GM19035 (cell line): ENCODE measurements around the gene RREB1.

ENCODE experiments used
- ATAC-seq: cut with Tn5 transposase; IDR thresholded peaks from one replicate; pipeline ENCODE4 v1.9.1; 2021; ENCODE audit not compliant: unreplicated experiment

Gene RREB1

DNA sequence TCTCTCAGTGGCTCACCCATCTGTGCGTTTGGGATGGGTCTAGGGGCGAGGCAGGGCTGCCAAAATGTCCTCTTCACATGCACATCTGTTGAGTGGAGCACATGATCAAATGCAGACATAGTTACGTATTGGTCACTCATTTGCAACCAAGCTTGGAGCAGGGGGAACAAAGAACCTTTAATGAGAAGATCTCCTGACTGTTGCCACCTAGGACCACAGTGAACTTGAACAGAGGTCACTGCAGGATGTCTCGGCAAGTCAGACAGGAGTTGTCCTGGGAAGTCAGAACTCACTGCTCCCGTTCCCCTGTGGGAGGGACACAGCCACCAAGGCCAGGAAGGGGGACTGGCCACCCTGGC lies 131.8 kb downstream of the RREB1 start:
- ATAC-seq: no peak

DNA sequence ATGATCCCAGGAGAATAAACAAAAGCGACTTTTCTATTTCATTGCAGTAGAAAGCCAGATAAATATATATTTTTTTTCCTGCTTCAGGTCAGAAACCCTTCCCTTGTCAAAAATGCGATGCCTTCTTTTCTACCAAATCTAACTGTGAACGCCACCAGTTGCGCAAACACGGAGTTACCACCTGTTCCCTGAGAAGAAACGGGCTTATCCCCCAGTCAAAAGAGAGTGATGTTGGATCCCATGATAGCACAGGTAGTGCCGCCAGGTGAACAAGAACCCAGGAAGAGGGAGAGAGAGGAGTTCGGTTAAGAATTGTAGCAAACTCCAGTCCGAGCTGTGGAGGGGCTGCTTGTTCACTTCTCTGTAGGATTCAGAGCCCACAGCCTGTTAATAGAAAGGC lies 132.6 kb downstream of the RREB1 start:
- ATAC-seq: no peak

DNA sequence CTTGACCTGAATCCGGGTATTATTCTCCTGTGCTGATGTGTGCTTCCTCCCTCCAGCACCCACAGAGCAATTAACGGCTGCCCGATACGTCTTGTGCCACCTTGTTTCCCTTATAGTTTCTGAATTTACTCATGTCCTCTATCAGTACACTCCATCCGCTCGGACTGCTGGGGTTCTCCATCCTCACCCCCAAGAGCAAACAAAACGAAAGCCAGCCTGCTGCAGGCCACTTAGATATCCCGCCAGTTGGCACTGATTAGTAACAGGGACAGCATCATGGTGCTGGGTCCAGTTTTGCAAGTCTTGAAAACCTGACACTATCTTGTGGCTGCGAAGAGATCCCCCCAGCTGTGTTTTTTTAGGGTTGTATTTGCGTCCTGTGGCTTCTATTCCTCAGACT lies 133.4 kb downstream of the RREB1 start:
- ATAC-seq: no peak

DNA sequence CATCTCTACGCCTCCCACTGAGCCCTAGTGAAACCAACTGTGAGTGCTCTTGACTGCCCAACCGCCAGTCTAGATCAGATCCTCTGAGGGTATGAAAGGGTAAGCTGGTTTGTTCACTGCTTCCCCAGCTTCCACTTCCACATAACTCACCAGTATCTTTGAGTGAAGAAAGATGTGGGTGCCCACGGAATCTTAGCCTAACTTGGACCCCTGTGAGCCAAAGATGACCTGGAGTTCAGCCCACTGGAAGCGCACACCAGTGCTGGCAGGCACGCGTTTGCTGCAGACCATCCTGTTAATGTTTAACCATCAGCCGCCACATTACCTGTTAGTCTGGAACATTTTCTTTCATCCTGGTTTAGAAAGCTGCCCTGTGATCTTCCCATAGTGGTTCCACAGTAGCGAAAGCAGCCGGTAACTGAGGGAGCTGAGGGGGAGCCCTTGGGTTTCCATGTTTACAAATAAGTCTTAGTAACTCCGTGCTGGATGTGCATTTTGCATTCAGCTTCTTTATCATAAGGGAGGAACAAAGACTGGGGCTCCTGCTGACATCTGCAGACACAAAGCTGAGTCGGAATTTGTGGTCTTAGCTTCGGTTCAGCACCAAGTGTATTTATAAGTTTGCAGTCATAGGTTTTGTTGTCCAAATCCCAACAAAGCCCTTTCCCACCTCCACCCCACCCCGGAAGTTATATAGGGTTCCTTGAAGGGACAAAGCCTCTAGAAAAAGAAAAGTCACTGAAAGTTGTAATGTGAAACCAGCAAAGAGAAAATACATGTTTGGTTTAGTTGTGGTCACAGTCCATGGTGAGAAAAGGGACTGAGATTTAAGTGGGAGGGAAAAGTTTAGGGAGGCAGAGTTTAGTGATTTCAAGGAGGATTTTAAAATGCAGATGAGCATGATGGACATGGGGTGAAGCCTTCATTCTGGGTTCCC lies 134.2 kb downstream of the RREB1 start:
- ATAC-seq: no peak

DNA sequence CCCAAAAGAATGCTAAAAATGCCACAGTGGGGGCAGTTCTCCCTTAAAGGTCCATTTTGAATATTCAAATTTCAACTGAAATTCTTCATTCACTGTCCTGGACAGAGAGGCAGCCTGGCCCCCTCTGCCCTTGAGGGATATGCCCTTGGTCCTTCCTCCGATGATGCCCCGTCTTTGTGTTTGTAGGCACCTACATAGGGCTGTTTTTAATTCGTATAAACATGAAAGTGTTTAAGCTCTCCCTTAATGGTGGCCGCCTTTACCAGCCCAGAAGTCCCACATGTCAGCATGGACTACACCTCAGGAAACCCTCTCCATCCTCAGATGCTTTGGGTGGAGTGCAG lies 135.0 kb downstream of the RREB1 start:
- no peak for ATAC-seq

DNA sequence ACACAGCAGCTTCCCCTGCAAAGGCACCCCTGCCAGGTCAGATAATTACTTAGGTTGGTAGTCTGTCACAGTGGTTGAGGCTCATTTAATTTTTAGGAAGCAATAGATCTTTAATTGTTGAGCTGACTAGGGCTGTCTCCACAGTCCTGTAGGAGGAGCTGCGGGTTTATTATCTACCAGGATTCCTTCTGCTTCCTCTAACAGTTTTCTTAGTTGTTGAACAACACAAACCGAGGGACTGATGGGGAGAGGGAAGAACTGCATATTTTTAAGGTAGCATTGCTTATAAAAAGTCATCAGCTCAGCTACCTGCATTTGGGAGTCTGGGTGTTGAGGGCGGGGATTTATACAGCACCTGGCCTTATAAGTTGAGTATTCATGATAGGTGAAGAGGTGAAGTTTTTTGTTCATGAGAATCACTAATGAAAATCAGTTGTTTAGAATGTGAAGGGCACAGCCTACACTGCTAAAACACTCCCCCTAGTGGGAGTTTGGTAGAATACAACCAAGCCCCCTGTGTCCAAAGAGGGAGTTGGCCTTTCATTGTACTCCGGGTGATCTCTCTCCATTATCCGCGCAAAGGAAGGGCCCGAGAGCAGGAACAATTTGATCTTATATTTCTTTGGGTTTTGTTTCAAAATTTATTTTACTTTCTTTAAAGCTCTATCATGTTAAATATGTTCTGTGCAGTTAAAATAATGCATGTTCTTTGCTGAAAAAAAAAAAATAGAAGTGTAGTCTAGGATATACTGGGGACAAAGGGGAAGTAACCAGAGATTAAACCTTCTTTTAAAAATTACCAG lies 135.6 kb downstream of the RREB1 start:
- no peak for ATAC-seq

DNA sequence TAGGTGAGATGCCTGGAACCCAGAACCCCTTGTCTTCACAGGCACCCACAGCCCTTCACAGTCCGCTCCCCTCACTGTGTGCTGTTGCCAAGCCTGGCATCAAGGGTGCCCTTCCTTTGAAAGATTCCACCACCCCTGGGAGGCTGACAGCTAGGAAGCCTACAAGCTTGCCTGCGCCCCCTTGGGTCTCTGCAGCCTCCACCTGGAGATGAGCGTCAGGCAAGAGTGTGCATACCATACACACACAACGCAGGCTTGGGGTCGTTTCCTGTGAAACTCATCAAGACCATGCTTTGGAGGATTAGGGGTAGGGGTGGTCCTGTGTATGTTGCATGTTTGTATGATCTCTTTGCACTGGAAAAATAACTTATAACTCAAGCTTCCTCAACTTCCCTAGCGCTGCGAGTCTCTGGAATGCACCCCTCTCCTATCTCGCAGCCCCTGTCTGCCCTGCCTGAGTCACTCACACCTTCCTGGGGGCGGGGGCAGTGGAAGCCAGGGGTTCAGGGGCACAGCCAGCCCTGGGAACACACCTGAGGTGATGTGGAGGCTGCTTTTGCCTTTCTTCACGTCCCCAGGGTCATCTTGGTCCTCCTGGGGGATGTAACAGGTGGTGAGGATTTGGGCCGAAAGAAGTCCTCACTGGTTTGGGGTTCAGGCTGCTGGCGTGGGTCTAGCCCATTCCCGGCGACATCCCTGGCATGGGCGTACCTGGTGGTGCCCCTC lies 138.1 kb downstream of the RREB1 start:
- ATAC-seq: no peak

DNA sequence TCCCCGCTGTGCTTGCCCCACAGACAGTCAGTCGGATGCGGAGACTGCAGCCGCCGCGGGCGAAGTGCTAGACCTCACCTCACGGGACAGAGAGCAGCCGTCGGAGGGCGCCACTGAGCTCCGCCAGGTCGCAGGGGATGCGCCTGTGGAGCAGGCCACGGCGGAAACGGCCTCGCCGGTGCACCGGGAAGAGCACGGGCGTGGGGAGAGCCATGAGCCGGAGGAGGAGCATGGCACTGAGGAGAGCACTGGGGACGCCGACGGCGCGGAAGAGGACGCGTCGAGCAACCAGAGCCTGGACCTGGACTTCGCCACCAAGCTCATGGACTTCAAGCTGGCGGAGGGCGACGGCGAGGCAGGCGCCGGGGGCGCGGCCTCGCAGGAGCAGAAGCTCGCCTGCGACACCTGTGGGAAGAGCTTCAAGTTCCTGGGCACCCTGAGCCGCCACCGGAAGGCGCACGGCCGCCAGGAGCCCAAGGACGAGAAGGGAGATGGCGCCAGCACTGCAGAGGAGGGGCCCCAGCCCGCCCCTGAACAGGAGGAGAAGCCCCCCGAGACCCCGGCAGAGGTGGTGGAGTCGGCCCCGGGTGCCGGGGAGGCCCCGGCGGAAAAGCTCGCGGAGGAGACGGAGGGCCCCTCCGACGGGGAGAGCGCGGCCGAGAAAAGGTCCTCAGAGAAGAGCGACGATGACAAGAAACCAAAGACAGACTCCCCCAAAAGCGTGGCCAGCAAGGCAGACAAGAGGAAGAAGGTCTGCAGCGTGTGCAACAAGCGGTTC lies 138.8 kb downstream of the RREB1 start:
- ATAC-seq: no peak

DNA sequence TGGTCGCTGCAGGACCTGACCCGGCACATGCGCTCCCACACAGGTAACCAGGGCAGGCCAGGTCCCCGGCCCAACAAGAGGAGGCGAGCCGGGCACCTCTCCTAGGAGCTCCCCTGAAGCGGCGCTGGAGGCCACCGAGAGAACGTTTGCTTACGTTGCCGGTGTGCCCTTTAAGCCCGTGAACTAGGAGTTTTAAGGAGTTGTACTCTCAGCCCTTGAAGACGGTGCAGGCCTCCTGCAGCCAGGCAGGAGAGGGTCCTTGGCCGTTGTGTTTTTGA lies 139.4 kb downstream of the RREB1 start:
- ATAC-seq: no peak

DNA sequence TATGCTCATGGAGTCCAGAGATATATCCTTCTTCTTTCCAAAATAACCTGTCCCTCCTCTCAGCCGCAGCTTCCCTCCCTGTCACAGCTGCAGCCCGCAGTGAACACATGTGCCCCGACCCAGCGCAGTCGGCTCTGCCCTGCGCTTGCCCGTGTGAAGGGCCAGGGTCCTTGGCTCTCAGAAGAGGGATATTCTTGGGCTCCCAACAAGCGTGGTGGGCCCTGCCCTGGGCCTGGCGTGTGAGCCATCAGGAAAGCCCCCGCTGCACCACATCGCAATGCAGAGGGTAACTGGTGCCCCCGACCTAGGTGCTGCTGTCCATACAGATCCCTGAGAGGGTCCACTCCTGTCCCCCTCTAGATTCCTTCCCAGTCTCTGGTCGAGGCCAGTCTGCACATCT lies 140.1 kb downstream of the RREB1 start:
- ATAC-seq: no peak

DNA sequence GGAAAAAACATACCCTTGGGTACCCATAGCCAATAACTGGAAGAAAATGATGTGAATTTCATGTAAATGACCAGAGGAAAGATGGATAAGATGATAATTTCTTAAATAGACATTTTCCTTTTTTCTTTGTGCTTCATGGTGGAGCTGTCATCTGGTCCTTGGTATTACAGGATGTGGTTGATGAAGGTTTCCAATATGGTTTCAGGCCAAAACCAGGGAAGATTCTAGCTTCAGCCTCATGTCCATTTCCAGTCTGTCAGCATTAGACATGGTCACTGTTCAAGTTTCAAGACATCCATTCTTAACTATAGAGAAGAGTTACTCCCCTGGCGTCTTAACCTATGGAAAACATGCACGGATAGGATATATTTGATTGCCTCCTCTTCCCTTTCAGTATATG lies 141.6 kb downstream of the RREB1 start:
- ATAC-seq: no peak

DNA sequence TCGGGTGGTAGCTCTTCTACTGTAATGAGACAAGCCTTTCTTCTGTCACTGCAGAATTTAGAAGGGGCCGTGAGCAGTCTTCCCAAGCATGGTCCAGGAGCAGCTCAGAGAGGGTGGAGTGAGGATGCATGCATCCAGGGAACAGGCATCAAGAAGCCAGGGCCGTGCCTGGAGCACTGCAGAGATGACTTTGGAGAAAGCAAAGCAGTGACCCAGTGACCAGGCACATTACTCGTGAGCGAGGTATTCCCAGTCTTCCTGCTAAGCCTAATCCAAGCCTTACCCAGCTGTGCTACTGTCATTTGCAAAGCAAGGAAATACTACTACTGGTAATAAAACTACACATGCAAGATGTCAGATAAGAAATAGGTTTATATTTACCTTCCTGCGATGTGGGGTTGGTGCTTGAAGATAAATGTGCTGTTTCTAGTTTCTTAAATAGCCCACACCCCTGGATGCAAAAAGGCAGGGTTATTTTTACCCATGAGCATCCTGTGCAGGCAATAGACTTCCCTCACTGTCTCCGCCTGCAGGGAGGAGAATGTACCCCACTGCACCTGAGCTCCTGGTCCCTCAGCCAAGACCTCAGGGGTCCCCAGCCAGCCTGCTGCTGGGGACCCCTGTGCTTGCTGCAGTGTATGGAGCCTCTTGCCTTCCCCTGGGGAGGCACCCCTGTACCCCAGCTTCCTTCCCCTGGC lies 142.3 kb downstream of the RREB1 start:
- ATAC-seq: no peak

DNA sequence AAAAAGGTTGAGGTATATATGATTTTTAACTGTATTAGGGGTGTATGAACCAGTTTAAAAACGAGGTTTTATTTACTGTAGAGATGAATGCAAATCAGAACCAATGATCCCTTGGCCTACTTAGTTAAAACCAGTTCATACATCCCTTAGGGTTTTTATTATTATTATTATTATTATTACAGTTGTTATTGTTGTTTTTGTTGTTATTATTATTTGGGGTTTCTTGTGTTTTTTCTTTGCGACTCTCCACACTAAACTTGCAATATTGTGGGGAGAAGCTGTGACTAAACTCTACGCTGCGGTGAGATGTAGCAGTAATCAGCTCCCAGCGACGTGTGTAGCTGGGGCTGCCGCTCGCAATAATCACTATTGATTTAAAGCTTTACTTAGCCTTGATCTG lies 143.1 kb downstream of the RREB1 start:
- ATAC-seq: no peak

DNA sequence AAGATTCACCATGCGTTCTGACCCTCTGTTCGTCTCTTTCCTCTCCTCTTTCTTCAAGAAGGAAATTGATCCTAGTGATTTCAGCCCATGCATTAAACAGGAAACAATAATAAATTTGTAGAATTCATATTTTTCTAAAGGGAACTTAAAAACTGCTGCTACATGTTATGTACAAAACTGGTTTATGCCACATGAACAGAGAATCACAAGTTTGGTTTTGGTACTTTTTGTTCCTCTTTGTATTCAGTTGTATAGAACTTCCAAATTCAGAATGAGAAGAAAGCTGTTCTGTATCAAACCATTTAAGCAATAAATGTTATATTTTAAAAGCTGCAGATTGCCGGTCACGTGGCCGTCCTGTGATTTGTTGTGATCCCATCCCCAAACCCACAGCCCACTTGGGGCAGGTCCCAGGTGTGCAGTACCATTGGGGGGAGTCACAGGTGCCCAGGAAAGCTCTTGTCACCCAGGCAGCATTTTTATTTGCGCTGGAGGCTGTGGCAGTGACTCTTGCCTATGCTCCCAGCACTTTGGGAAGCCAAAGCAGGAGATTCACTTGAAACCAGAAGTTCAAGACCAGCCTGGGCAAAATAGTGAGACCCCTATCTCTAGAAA lies 144.0 kb downstream of the RREB1 start:
- ATAC-seq: no peak

DNA sequence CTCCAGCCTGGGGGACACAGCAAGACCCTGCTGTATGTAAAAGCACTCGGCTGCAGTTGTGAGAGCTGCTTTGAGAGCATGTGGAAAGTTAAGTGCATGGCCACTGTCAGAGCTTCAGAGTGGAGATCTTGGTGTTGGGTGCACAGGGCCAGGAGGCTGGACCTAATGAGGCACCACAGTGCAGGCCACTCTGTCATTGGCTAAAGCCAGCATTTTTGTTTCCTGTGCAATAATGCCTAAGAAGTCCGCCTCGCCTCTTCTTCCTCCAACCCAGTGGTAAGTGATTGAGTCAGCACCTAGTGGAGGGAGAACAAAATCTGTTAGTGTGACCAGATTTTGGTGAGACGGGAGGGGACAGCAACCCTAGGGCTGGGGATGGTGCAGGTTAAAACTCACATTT lies 144.6 kb downstream of the RREB1 start:
- no peak for ATAC-seq

DNA sequence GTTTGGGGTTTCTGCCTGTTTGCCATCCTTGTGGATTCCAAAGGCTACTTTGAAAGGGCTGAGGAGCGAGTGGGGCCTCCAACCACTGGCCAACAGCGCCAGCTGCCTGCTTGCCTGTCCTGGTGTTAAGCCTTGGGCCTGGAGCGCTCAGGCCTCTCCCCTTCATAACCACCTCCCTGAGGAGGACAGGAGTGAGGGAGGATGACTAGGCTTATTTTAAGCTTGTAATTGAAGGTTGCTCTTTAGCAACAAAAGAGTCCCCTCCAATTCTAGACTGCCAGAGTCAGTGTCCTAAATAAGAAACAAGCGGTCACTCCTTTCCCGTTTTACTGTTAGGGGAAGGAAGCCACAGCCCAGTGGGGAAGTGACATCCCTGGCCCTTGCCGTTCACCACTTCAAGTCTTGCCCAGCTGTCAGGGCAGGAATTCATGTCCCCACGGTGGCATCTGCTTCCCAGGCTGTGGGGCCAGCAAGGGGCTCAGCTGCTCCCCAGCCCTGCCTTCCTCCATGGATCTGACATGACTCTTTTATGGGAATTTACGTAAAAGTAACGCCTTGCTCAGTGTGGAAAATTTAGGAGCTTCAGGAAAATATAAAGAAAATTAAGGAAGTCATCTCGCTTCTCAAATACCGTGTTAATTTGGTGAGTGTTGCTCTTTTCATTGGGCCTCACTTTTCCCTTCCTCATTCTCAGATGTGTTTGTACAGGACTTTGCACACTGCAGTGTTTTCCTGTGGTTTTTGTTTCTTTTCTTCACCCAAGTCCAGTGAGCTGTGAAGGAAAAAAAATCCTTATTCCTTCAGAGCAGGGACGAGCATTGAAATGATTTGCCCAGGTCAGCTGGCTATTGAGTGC lies 147.4 kb downstream of the RREB1 start:
- no peak for ATAC-seq

DNA sequence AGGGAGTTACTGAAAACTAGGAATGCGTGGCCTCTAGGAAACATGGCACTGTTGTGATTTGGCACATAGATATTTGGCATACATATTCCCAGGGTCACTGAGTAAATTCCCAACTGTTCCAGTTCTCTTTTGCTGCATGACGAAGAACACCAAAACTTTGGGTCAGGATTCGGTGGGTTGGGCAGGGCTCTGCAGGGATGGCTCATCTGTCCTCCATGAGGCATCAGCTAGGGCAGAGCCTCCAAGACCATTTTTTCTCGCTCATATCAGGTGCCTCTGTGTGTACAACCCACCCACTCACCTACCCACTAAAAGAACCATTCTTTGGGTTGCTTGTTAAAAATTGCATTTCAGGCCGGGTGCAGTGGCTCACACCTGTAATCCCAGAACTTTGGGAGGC lies 148.2 kb downstream of the RREB1 start:
- ATAC-seq: no peak

DNA sequence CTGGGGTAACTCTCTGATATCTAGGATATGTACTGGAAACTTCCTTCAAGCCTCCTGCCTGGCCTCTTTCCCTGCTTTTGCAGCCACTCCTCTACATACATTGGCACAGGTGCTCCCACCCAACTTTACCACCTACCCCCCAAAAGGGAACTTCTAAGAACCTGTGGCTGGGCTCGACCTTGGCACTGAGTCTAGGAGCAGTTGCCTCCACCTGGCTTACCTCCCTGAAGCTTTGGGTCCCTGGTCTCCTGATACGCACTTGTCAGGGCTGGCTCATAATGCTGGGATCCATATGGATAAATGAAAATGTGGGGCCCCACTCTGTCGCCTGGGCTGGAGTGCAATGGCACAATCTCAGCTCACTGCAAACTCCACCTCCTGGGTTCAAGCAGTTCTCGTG lies 149.0 kb downstream of the RREB1 start:
- no peak for ATAC-seq

DNA sequence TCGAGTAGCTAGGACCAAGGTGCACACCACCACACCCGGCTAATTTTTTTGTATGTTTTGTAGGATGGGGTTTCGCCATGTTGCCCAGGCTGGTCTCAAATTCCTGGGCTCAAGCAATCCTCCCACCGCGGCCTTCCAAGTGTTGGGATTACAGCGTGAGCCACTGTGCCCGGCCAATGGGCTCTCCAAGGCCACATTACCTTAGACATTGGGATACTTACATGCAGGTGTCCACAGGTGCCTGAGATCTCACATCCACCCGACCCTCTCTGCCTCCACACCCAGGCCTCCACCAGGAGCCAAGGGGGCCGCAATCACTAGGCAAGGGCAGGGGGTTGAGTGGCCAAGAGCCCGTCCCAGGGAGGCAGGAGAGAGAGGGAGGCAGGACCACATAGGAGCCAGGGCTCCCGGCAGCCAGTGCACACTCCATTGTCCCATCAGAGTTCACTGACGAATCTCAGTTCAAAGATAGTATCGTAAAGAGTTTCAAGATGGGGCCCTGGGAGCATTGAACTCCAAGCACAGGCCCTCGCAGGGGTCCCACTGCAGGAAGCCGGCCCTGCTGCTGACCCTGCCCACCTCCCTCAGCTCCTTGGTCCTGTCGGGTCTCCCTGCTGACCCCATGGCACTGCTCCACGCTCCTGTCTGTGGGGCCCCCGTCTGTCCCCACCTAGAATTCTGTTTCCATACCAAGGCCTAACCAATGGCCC lies 149.9 kb downstream of the RREB1 start:
- ATAC-seq: no peak
